CD1c-positive myeloid dendritic cell (primary cell): ENCODE data around the gene OPN4.
"Not testable (repeated sequence)": the region's sequence is repeated elsewhere in the genome, so short reads cannot be mapped to it uniquely, and the experiment has no call there.

Experiments
- DNase-seq: peaks from one replicate; pipeline ENCODE4 v3.0.0-alpha.2; 2016; ENCODE audit errors: extremely low spot score

OPN4 gene

DNA sequence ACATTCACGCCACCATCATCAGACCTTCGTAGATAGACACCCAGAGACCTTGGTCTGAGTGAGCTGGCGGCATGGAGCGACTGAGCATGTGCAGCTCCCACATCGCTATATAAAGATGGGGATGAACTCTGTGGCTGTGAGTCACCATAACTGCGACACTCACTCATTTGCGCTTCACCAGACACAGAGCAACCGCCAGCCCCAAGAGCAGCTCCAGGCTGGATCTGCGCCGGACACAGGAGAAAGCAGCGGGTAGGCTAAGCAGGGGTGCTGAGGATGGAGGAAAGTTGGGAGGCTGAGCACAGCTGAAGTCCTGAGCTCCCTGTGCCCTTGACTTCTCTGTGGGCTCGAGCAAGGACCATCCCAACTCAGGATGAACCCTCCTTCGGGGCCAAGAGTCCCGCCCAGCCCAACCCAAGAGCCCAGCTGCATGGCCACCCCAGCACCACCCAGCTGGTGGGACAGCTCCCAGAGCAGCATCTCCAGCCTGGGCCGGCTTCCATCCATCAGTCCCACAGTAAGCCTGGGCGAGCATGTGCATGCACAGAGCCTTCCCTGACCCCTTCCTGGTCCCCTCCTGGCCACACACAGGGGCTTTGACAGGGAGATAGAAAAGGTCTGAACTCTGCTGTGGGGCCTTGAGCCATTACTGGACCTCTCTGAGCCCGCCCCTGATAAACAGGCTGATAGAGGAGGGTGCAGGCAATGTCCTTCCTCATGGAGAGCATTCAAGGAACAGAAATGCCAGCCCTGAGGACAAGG is at the start of gene OPN4:
Gene OPN4 (plus strand): TSS at position 137 of the 762 bp plus-strand sequence. CDS start 237 bp downstream, at position 374.
- no peak for DNase-seq

- no peak for DNase-seq
These were observed 46.7 kb upstream of the OPN4 start for GRCh38 chr10:86607674-86608073.

GRCh38 chr10:86609920-86610319 is 44.4 kb upstream of the OPN4 start:
- no peak for DNase-seq

GRCh38 chr10:86611386-86611785 is 43.0 kb upstream of the OPN4 start:
- DNase-seq, result no peak

DNA sequence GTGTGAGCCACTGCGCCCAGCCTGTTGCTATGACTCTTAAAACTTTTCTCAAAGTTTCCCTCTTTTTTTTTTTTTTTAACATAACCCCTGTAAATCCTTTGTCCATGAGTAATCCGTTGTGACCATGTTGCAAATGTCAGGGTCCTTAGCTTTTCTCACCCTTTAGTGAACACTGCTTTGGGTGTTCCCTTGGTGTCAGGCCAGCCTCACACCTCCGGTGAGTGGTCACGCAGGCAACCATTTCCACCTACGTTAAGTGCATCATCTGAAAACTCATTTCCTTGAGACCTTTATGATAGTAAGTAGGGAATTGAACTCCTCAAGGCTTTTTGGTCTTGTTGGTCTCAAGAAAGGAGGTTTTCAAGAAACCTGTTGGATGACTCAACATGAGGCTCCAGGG is 41.3 kb upstream of the OPN4 start:
- no peak for DNase-seq

DNA sequence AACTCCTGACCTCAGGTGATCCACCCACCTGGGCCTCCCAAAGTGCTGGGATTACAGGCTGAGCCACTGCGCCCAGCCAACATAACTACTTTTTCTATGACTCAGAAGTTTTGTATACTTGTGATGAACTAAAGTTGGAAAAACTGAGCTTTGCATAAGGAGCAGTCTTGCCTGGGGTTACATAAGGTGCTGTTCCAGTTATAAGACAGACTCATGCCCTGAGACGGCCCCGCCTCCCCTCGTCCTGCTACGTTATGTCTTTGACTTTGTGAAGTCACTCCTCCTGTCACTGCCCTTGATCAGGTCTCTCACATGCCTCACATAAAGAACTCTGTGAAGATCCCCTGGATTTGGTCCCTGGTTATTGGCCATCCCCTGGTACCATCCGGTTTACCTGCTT is 40.4 kb upstream of the OPN4 start:
- no peak for DNase-seq

DNA sequence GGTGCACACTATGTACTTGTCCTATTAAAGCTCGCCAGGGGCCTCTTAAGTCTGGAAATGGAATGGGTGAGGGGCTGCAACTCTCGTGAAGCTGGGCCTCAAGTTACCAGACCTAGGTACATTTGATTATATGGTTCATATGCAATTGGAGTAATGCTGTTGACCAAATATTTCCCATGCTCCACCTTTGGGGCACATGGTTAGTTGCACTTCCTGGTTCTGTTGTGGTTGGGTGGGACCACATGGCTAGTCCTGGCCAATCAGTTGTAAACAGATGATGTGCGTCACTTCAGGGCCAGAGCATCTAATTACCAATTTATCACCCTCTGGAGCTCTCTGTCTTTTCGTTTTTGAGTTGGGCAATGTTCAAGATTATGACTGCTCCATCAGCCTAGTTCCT is 39.5 kb upstream of the OPN4 start:
- DNase-seq, result no peak

DNA sequence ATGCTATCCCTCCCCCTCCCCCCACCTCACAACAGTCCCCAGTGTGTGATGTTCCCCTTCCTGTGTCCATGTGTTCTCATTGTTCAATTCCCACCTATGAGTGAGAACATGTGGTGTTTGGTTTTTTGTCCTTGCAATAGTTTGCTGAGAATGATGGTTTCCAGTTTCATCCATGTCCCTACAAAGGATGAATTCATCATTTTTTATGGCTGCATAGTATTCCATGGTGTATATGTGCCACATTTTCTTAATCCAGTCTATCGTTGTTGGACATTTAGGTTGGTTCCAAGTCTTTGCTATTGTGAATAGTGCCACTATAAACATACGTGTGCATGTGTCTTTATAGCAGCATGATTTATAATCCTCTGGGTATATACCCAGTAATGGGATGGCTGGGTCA is 37.1 kb upstream of the OPN4 start:
- DNase-seq, result not testable (repeated sequence)

DNA sequence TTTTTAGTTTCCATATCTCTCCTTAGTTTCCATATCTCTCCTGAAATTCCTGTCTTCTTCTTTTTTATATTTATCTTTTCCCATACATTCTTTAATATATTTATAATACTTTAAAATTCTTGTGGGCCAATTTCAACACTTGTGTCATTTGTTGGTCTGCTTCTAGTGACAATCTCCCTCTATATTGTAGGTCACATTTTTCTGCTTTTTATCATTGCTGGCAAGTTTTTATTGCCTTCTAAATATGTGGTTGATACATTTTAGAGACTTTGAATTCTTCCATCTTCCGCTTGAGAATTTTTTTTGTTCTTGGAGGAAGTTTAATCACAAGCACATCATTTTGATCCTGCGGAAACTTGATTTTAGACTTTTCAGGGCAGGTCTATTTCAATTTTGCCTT is 26.0 kb upstream of the OPN4 start:
- DNase-seq, result no peak

- DNase-seq, result no peak
These were observed 24.3 kb upstream of the OPN4 start for GRCh38 chr10:86630079-86630478.

GRCh38 chr10:86632009-86632800 is 22.1 kb upstream of the OPN4 start:
- DNase-seq, result no peak

DNA sequence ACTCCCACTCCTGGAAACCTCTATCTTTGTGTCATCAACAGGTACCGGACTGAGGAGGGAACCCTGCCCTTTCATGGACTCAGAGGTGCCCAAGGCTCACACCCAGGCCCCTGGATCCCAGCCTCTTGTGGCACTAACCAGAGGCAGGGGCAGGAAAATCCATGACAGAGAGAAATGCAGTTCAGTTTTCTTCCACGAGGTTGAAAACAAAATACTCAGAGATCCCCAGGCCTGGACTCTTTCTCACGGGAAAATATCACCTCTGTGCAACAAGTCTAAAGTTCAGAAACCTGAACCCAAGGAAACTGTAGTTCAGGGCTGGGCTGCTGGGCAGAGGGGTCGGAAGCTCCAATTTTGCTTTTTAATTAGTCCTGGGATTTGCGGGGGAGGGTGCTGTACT is 21.4 kb upstream of the OPN4 start:
- no peak for DNase-seq

DNA sequence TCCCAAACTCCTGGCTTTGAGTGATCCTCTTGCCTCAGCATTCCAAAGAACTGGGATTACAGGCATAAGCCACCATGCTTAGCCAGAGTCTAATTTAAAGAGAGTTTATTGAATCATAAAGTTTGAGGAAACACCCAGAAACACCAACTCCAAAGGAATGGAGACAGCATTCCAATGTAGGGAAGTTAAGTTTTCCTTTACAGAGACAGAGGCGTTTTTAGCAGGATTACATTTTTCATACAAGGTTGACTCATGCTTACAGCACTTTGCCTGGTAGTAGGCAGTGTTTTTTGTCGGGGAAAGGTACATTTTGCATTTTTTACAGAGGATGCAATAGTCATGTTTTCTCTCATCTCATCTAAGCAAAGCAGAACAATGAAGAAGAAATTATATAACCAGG is 18.9 kb upstream of the OPN4 start:
- no peak for DNase-seq

DNA sequence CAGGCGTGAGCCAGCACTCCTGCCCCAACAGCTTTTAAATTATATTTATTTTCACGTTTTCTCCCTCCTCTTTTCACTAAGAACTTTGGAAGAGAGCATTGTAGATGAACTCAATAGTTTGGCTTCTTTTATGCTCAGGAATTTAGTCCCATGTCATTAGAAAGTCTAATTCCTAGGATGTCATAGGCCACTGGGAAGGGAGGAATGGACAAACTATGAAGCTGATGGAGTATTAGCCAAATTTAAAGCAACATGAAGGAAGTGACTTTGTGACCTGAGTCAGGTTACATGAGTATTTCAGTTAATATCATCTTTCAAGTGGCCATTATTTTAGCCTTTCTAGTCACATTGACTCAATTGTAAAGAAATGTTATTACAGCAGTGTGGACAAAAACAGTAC is 18.0 kb upstream of the OPN4 start:
- DNase-seq, result no peak

- DNase-seq, result no peak
These were observed 12.3 kb upstream of the OPN4 start for GRCh38 chr10:86642021-86642420.

DNA sequence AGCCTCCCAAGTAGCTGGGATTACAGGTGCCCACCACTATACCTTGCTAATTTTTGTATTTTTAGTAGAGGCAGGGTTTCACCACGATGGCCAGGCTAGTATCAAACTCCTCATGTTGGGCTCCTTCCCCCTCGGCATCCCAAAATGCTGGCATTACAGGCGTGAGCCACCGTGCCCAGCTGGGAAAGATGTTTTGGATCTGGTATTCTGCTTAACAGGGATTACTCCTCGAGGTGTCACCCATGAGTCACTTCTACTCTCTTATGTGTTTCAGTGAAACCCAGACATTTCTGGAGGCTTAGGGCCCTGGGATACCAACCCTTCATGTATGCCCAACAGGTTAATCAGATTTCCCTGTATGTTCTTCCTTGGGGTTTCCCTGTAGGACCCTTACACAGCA is 11.8 kb upstream of the OPN4 start:
- DNase-seq, result no peak

- DNase-seq, result no peak
These were observed 10.1 kb upstream of the OPN4 start for GRCh38 chr10:86644152-86644793.

- DNase-seq, result no peak
These were observed 9.4 kb upstream of the OPN4 start for GRCh38 chr10:86644794-86645445.

GRCh38 chr10:86645621-86646165 is 8.7 kb upstream of the OPN4 start:
- DNase-seq, result not testable (repeated sequence)

DNA sequence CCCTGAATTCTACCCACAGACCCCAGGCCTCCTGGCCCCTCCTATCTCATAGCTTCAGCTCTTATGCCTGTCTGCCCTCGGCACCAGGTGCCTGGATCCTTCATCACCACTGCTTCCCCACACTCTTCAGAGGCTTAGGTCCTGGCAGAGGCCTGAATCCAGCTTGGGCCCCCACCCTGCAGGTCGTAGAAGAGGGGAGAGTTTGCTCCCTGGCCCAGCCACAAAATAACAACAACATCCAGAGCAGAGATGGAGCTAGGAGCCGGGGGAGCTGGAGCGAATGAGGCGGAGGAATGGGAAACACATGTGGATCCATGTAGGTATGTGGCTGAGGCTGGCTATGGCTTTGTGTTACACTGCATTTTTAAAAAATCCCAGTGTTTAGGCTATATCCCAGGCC is 7.8 kb upstream of the OPN4 start:
- no peak for DNase-seq

DNA sequence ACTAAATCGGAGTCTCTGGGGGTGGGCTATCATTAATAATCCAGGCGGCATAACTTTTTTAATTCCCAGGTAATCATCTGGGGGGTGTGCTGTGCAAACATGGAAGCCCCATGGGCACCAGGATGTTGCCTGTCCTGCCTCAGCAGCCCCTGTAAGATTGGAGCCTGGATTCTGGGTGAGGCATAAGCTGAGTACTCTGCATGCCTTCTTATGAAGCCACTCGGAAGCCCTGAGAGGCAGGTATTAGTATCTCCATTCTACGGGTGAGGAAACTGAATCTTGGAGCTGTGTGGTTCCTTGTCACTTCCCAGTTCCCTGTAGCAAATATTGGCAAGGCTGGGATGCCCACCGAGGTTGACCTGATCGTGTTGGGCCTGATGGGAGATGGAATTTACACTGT is 7.4 kb upstream of the OPN4 start:
- no peak for DNase-seq
